NCI-H345 (cell line): ENCODE results near the gene TIPRL.
"Not testable (repeated sequence)": the region's sequence is repeated elsewhere in the genome, so short reads cannot be mapped to it uniquely, and the experiment has no call there.

Experiments
- DNase-seq: peaks from one replicate; lab custom pipeline; 2025; lab: John Stamatoyannopoulos, UW

TIPRL gene

DNA sequence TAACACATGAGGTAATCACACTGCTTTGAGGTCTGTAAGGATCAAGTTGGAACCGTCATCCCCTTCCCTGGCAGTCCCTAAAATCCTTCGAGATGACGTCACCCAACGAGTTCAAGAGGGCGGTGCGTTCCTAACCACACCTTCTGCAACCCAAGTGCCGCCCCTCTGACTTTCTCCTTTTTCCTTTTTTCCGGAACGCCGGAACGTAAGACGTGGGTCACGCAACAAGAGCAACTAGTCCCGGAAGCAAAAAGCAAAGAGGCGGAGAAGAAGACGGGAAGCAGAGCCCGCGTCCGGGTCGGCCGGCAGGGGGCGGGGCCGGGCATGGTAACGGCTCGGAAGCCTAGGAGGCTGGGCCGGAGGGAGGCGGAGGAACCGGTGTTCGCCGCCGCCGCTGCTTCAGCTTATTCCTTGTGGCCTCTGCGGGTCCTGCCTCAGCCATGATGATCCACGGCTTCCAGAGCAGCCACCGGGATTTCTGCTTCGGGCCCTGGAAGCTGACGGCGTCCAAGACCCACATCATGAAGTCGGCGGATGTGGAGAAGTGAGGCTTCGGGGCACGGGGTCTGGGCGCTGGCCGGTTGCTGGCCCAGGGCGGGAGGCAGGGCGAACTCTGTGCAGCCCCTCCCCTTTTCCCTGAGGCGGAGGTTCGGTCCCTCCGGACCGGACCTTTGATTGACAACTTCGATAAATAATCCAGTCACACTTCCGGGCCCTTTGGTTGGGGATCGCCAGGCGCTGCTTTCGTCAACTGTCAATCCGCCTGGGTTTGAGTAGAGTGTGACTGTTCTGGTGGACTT, at the start of gene TIPRL:
Gene TIPRL, plus strand, starts transcription at position 325 of the 800 bp plus-strand sequence. Its CDS starts 116 bp downstream, at position 441.
- DNase-seq: peak; percentile 97

GRCh38 chr1:168129933-168130332, 48.8 kb upstream of the TIPRL start:
- DNase-seq: no peak

DNA sequence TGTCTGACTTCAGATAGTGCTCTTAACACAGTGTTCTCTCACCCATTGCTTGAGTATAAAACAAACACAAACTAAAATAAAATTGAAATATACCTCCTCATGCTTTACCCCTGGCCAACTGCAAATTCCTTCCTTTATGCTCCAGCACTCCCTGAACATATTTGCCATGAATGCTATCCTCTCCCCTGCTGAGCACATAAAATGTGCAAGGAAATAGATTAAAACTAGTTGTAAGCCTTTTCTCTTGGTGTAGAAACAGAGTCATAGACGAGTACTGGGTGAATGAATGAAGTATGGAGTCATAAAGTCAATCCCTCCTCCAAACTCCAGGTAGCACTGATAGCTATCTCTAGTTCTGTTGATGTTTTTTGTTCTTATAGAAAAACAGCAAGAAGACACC, 44.6 kb upstream of the TIPRL start:
- DNase-seq: no peak

- no peak for DNase-seq
Observed at GRCh38 chr1:168134642-168135041, 44.1 kb upstream of the TIPRL start.

DNA sequence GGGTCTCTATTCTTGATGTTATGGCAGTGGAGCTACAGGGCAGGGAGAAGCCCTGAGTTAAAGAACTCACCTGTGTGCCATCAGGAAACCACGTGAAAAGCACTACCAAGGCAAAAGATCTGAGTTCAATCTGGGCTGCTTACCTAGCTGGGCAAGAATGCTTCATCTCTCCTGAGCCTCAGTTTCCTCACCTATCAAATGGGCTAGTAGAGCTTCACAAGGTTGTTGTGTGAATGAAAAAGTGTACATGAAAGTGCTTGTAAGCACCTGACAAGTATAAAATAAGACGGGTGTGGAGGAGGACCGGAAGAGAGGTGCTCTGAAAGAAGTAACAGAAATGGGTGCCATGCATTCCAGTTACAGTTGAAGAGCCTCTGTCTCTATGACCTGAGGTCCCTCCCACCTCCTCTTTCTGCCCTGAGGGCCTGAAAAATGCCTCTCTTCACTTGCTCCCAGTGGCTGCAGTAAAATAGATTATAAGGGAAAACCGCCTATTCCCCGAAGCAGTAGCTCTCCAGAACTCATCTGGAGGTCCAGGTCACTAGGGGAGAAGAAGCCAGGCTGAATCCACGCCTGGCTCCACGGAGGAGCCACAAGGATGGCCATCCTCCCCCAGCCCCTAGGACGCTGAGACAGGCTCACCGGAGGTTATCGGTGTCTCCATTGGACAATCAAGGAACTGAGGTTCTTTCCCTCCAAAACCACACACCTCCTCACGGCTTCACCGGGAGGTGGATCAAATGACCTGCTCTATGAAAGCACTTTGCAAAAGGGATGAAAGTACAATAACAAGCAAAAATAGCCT, 43.4 kb upstream of the TIPRL start:
- DNase-seq: peak; percentile 44

- peak; percentile 62 for DNase-seq
Observed at GRCh38 chr1:168135921-168136708, 42.6 kb upstream of the TIPRL start.

GRCh38 chr1:168136709-168137514, 41.9 kb upstream of the TIPRL start, which contains the start of gene GPR161:
GPR161 (minus strand) TSS chr1:168136930; CDS start chr1:168104850, 32,080 bp downstream.
- DNase-seq: peak; percentile 57

DNA sequence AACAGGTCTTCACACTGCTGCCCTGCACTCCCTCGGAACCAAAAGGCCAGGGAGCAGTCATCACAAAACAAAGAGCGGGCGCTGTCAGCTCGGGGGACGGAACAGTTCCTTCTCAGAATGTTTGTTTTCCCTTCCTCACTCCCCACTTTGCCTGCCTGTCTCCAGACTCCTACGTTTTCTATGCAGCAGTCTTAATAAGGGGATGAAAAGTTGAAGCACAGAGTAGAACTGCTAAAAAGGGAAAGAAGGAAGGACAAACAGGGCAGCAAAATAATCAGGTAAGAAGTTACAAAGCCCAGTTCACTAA, 41.3 kb upstream of the TIPRL start:
- DNase-seq: no peak

DNA sequence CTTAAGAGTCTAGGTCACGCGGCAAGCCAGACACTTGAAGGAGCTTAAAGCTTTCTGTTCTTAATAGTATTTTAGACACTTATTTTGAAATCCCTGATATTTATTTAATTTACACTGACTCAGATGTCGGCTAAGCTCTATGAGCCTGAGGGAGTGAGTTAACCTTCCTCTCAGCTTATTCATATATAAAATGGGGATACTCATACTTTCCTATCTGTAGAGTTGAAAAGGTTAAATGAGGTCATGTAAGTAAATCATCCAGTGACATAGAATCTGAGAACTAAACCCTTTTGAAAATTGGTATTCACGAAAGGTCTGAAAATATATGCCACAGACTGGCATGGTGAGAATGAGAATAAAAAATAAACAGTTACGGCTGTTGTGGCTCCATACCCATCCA, 40.6 kb upstream of the TIPRL start:
- no peak for DNase-seq

- DNase-seq: no peak
Observed at GRCh38 chr1:168139070-168139469, 39.7 kb upstream of the TIPRL start.

GRCh38 chr1:168141871-168142385, 36.8 kb upstream of the TIPRL start:
- DNase-seq: no peak

DNA sequence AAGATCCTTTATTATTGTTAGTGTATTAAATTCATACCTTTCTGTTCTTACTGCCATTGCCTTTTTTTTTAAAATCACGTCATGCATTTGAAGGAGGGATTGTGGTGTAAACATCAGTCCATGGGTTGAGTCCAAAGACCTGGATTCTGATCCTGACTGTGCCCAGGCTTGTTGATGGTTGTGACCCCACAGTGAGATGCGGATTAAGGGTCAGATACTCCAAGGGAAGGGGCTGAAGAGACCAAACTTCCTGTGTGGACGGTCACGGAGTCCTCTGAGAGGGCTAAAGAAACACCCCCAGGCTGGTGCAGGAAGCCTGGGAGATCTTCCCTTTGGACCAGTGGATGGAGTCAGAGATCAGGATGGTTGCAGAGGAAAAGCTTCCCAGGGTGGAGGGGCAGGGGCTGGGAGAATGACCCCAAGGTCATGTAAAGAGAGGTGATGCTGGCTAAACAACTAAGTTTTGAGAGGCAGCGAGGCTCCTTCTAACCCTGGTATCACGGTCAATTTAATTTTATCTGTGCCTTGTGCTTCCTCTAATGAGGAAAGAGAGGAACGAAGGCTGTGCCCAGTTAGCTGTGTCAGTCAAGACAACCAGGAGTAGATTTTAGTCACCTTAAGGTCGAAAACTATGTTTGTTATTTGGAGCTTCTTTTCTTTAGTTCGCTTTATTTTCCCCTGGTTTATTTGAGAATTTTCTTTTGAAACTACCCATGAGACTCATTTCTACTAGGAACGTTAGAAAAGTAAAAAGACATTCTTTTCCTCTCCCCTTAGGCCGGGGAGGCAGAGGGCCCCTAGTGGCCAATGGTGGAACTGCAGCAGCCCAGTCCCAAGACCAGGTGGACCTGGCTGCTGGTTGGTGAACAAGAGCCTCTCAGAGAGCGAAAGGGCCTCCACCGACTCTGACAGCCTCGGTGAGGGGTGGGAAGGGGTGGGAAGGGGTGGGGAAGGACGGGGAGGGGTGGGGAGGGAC, 33.3 kb upstream of the TIPRL start:
- DNase-seq: peak; percentile 87

DNA sequence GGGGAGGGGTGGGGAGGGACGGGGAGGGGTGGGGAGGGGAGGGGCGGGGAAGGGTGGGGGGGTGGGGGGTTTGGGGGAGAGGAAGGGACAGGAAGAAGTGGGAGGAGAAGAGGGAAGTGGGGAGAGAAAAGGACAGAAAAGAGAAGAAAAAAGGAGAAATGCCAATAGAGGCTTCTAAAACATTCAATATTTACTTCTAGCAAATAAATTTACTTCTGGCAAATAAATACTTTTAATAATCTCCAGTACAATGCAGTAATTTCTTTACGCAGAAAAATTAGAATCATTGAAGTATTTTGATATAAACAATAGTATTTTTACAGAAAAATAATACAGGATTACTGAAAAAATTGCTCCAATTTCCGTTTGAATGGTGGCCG, 32.6 kb upstream of the TIPRL start:
- no peak for DNase-seq

GRCh38 chr1:168146626-168147025, 32.1 kb upstream of the TIPRL start:
- no peak for DNase-seq

DNA sequence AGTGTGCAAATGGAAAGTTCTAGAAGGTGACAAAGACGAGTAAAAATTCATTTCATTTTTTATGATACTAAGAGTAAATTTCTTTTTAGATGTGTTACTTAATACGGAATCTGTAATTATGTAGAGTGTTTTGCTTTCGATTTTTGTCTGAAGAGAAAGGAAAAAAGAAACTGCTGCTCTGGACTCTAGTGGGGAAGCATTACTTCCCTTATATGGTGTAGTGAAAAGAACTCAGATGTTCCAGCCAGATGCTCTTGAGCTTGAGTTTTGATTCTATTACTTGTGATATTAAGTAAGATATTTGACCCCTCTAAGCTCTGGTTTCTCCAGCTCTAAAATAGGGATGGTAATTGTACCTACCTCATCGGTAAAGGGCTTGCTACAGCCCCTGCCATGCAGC, 29.8 kb upstream of the TIPRL start:
- no peak for DNase-seq

- no peak for DNase-seq
Observed at GRCh38 chr1:168150283-168150682, 28.5 kb upstream of the TIPRL start.

- no peak for DNase-seq
Observed at GRCh38 chr1:168151935-168152334, 26.8 kb upstream of the TIPRL start.

DNA sequence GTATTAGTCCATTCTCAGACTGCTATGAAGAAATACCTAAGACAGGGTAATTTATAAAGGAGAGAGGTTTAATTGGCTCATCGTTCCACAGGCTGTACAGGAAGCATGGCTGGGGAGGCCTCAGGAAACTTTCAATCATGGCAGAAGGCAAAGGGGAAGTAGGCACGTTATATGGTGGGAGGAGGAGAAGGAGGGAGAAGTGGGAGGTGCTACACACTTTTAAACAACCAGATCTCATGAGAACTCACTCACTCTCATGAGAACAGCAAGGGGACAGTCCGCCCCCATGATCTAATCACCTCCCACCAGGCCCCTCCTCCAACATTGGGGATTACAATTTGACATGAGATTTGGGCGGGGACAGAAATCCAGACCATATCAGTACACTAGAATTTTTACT, 24.1 kb upstream of the TIPRL start:
- not testable (repeated sequence) for DNase-seq

GRCh38 chr1:168155910-168156309, 22.9 kb upstream of the TIPRL start:
- DNase-seq: no peak

DNA sequence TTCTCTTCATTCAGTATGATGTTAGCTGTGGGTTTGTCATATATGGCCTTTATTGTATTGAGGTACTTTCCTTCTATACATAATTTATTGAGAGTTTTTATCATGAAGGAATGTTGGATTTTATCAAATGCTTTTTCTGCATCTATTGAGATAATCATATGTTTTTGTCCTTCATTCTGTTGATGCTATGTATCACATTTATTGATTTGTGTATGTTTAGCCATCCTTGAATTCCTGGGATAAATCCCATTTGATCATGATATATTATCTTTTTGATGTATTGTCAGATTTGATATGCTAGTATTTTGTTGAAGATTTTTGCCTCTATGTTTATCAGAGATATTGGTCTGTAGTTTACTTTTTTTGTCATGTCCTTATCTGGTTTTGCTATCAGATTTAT, 21.1 kb upstream of the TIPRL start:
- no peak for DNase-seq
